Fibroblast of skin of scalp (primary cell): ENCODE measurements around the gene CEP120.
"Not testable (repeated sequence)": the region's sequence is repeated elsewhere in the genome, so short reads cannot be mapped to it uniquely, and the experiment has no call there.

Source experiments
- DNase-seq: peaks from one replicate; pipeline ENCODE4 v3.0.0-alpha.2; 2013

The CEP120 gene

GRCh38 chr5:123438902-123439301 is 15.7 kb upstream of the CEP120 start:
- no peak for DNase-seq

GRCh38 chr5:123438244-123438643 is 15.0 kb upstream of the CEP120 start:
- DNase-seq: no peak

GRCh38 chr5:123436201-123436600 is 13.0 kb upstream of the CEP120 start:
- no peak for DNase-seq

GRCh38 chr5:123434796-123435195 is 11.6 kb upstream of the CEP120 start:
- DNase-seq: no peak

GRCh38 chr5:123433596-123433995 is 10.4 kb upstream of the CEP120 start:
- no peak for DNase-seq

GRCh38 chr5:123430441-123430840 is 7.2 kb upstream of the CEP120 start:
- DNase-seq: not testable (repeated sequence)

- DNase-seq: peak; percentile 90
These were observed 6.8 kb upstream of the CEP120 start for GRCh38 chr5:123429993-123430392.

GRCh38 chr5:123429221-123429954 is 6.2 kb upstream of the CEP120 start:
- DNase-seq: no peak

GRCh38 chr5:123428521-123429220 is 5.5 kb upstream of the CEP120 start:
- DNase-seq: no peak

- no peak for DNase-seq
These were observed 4.1 kb upstream of the CEP120 start for GRCh38 chr5:123427281-123427680.

- DNase-seq: no peak
These were observed 2.2 kb upstream of the CEP120 start for GRCh38 chr5:123425431-123425830.

- peak; percentile 15 for DNase-seq
These were observed 548 bp downstream of the CEP120 start for GRCh38 chr5:123422433-123423277.

GRCh38 chr5:123421773-123422172 is 1.4 kb downstream of the CEP120 start:
- DNase-seq: no peak

- no peak for DNase-seq
These were observed 8.2 kb downstream of the CEP120 start for GRCh38 chr5:123414974-123415373.

GRCh38 chr5:123412206-123412605 is 11.0 kb downstream of the CEP120 start:
- DNase-seq: no peak

- not testable (repeated sequence) for DNase-seq
These were observed 21.2 kb downstream of the CEP120 start for GRCh38 chr5:123401999-123402398.

- DNase-seq: no peak
These were observed 21.9 kb downstream of the CEP120 start for GRCh38 chr5:123401320-123401719.

- not testable (repeated sequence) for DNase-seq
These were observed 22.3 kb downstream of the CEP120 start for GRCh38 chr5:123400870-123401291.

- no peak for DNase-seq
These were observed 25.0 kb downstream of the CEP120 start for GRCh38 chr5:123398058-123398733.

GRCh38 chr5:123397538-123397937 is 25.7 kb downstream of the CEP120 start:
- DNase-seq: no peak

- DNase-seq: no peak
These were observed 32.2 kb downstream of the CEP120 start for GRCh38 chr5:123391009-123391408.

GRCh38 chr5:123389794-123390193 is 33.4 kb downstream of the CEP120 start:
- no peak for DNase-seq

GRCh38 chr5:123387313-123387712 is 35.9 kb downstream of the CEP120 start:
- no peak for DNase-seq
